Left ventricle myocardium inferior (tissue), 1 donor: Measurements from ENCODE around the gene TMEM218. TPM values are rescaled to one million over a fixed set of nuclear protein-coding genes. Genes with fewer than 3 reads are reported as not detected.

Experiments
- DNase-seq: peaks from one replicate; pipeline ENCODE4 v3.0.0-alpha.2; 2020
- H3K27ac ChIP-seq: fragments of 200-600 bp; replicated peaks from 2 replicates; pipeline ENCODE4 v1.8.0; 2021
- H3K27me3 ChIP-seq: fragments of 200-600 bp; 2 replicates; pipeline ENCODE4 v1.8.0; 2021; ENCODE audit warnings: low read depth
- H3K36me3 ChIP-seq: fragments of 200-600 bp; 2 replicates; pipeline ENCODE4 v1.8.0; 2021
- H3K4me1 ChIP-seq: fragments of 200-600 bp; 2 replicates; pipeline ENCODE4 v1.8.0; 2021
- H3K4me3 ChIP-seq: fragments of 200-600 bp; 2 replicates; pipeline ENCODE4 v1.8.0; 2021; ENCODE audit warnings: mild to moderate bottlenecking, moderate library complexity
- H3K9me3 ChIP-seq: fragments of 200-600 bp; replicated peaks from 2 replicates; pipeline ENCODE4 v1.8.0; 2021
- intact Hi-C: fragments of 100-400 bp; cut with micrococcal nuclease; formaldehyde crosslinking; loops from one replicate; pipeline ENCODE4 v1.11.0; 2022
- total RNA-seq: library from RNA; stranded (reverse); fragmentation: NEBNext Ultra II Directional; extraction: Animal tissue kit (Norgen Biotek cat#: 25700); gene quantifications from one replicate; pipeline ENCODE4 v1.2.1, GENCODE V29; 2021
- TF ChIP-seq, protein P1 (sequence below): fragments of 200-600 bp; IDR thresholded peaks from 2 replicates; pipeline ENCODE4 v1.8.0; 2021; ENCODE audit warnings: antibody characterized with exemption, mild to moderate bottlenecking, borderline replicate concordance
- donor health status: DM: no; HTN: yes; CAD: no; lungs with severe emphysema.

The TMEM218 gene
- total RNA-seq, 1 donor from 2014 or later = 6.2 TPM

GRCh38 chr11:125155100-125155444, 43.6 kb upstream of the TMEM218 start:
- Histone ChIP-seq H3K4me1 (no peaks in the 10 kb centered on the region), H3K4me3 (no peak overlapping the region), H3K27me3 (peaks cover 36% of the 10 kb centered on the region), H3K27ac (no peak overlapping the region), H3K36me3 (no peaks in the 10 kb centered on the region), H3K9me3 (no peaks in the 10 kb centered on the region)
- intact Hi-C loops = no loop called here
- no peak for DNase-seq
- TF ChIP-seq, protein P1, sequence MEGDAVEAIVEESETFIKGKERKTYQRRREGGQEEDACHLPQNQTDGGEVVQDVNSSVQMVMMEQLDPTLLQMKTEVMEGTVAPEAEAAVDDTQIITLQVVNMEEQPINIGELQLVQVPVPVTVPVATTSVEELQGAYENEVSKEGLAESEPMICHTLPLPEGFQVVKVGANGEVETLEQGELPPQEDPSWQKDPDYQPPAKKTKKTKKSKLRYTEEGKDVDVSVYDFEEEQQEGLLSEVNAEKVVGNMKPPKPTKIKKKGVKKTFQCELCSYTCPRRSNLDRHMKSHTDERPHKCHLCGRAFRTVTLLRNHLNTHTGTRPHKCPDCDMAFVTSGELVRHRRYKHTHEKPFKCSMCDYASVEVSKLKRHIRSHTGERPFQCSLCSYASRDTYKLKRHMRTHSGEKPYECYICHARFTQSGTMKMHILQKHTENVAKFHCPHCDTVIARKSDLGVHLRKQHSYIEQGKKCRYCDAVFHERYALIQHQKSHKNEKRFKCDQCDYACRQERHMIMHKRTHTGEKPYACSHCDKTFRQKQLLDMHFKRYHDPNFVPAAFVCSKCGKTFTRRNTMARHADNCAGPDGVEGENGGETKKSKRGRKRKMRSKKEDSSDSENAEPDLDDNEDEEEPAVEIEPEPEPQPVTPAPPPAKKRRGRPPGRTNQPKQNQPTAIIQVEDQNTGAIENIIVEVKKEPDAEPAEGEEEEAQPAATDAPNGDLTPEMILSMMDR = no peak

GRCh38 chr11:125154378-125155099, 43.1 kb upstream of the TMEM218 start:
- no peaks in the 10 kb centered on the region for H3K9me3 ChIP-seq

GRCh38 chr11:125153837-125154236, 42.4 kb upstream of the TMEM218 start:
- Histone ChIP-seq H3K4me1 (no peaks in the 10 kb centered on the region), H3K27ac (no peak overlapping the region), H3K36me3 (no peaks in the 10 kb centered on the region), H3K9me3 (no peaks in the 10 kb centered on the region), H3K4me3 (no peak overlapping the region), H3K27me3 (peaks cover 36% of the 10 kb centered on the region)
- TF ChIP-seq, protein P1 = no peak
- no peak for DNase-seq
- intact Hi-C loops = no loop called here

More at GRCh38 chr11:125154378-125155099, 43.1 kb upstream of the TMEM218 start:
- H3K27ac ChIP-seq = no peak overlapping the region
- TF ChIP-seq, protein P1 = no peak
- intact Hi-C loops = no loop called here
- H3K27me3 ChIP-seq = peaks cover 36% of the 10 kb centered on the region
- no peak for DNase-seq
- H3K36me3 ChIP-seq = no peaks in the 10 kb centered on the region
- H3K4me1 ChIP-seq = no peaks in the 10 kb centered on the region
- no peak overlapping the region for H3K4me3 ChIP-seq

DNA sequence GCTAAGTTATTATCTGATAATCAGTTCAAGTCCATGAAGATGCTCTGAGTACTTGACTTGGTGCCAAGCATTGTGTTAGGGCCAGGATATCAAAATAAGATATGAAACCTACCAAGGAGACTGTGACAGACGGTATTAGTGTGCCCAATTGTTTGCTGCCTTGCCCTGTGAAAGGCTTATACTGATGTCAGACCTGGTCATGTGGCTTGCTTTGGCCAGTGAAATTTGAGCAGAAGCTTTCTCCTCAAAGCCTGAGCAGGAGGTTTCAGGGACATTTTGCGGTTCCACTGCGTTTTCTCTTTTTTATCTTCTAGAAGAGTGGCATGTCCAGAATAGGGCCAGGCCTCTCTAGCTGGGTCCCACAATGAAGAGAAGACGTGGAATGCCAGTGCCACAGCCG, 37.3 kb upstream of the TMEM218 start:
- intact Hi-C loops = no loop called here
- Histone ChIP-seq H3K9me3 (no peaks in the 10 kb centered on the region), H3K36me3 (no peaks in the 10 kb centered on the region), H3K4me1 (no peaks in the 10 kb centered on the region), H3K27ac (no peak overlapping the region), H3K4me3 (no peak overlapping the region), H3K27me3 (peaks cover 10% of the 10 kb centered on the region)
- no peak for DNase-seq
- TF ChIP-seq, protein P1 = no peak

DNA sequence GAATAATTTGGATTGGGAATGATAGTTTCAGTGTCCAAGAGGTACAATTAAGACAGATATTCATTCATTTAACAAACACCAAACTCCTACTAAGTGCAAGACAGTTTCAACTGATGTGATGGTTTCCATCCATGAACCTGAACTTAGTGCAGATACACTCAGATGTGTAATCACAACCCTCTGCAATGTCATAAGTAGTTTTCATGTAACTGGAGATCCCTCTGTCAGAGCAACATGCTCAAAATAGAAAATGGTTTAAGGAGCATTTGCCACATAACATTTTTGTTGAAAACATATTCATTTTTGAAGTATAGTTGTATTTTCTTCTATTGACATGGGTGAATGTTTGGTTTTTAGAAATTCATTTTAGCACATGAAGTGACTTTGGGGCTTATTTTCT, 36.6 kb upstream of the TMEM218 start:
- TF ChIP-seq, protein P1 = no peak
- Histone ChIP-seq H3K36me3 (no peaks in the 10 kb centered on the region), H3K4me1 (no peaks in the 10 kb centered on the region), H3K27me3 (peaks cover 16% of the 10 kb centered on the region), H3K27ac (no peak overlapping the region), H3K4me3 (no peak overlapping the region), H3K9me3 (no peaks in the 10 kb centered on the region)
- intact Hi-C loops = no loop called here
- no peak for DNase-seq
